GM18873 (cell line): ENCODE results near the gene ZNF428.
"Not testable (repeated sequence)": the region's sequence is repeated elsewhere in the genome, so short reads cannot be mapped to it uniquely, and the experiment has no call there.

Experiments used
- ATAC-seq: cut with Tn5 transposase; IDR thresholded peaks from one replicate; pipeline ENCODE4 v1.9.1; 2021; ENCODE audit warnings: mild to moderate bottlenecking, moderate library complexity, moderate number of reproducible peaks; ENCODE audit not compliant: unreplicated experiment, low FRiP score

The ZNF428 gene, protein sequence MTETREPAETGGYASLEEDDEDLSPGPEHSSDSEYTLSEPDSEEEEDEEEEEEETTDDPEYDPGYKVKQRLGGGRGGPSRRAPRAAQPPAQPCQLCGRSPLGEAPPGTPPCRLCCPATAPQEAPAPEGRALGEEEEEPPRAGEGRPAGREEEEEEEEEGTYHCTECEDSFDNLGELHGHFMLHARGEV

DNA sequence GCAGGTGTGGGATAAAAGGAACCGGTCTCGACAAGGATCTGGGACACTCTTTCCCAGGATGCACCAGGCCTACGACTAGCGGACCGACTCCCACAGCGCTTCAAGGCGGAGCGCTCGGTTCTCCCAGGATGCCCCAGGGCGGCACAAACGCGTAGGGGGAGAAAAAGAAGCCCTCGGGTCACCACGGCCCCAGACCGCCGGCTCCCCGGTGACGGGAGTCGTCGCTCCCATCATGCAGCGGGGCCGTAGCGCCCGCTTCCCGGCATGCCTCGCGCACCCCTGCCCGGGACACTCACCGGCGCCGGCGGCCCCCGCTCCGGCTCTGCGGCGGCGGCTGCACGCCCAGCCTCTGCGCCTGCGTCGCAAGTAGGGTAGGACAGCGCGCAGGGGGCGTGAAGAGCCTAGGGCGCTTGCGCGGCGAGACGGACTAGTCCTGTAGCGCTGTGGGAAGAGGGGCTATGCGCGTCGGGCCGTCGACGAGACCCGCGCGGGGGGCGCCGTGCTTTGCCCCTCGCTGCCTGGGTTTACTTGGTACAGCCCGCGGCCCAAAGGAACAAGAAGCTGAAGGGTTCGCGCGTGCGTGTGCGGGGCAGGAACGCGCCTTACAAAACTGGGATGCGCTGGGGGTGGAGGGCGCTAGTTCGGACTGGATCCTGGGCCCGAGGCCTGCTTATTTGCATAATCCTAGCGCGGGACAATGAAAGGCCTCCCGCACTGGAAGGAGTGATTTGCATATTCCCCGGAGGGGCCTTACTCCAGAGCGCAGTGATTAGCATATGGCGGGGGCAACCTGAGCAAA lies at the start of gene ZNF428:
Gene ZNF428 (minus strand): TSS at position 368 of the 799 bp plus-strand sequence. CDS start 5,325 bp downstream, outside the sequence.
- ATAC-seq: peak; percentile 65

DNA sequence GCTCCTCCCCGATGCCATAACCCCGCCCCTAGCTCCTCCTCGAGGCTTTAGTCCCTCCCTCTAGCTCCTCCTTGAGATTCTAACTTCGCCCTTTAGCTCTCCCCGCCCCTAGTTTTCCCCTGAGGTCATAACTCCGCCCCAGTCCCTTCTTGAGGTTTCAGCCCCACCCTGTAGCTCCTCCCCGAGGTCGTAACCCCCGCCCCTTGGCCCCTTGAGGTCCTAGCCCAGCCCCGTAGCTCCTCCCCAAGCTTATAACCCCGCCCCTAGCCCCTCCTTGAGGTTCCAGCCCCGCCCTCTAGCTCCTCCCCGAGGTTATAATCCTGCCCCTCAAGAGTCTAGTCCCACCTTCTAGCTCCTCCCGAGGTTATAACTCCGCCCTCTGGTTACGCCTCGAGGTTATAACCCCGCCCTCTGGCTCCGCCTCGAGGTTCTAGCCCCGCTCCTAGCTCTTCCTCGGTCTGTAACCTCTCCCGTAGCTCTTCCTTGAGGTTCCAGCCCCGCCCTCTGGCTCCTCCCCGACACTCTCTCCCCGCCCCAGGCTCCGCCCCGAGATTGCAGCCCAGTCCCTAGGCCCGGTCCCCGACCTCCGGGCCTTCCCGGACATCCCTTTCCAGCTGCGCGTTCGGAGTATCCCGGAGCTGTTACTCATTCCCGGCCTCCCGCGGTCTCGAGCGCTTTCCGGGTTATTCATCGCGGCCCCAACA lies 49.1 kb upstream of the ZNF428 start:
- peak; percentile 73 for ATAC-seq

DNA sequence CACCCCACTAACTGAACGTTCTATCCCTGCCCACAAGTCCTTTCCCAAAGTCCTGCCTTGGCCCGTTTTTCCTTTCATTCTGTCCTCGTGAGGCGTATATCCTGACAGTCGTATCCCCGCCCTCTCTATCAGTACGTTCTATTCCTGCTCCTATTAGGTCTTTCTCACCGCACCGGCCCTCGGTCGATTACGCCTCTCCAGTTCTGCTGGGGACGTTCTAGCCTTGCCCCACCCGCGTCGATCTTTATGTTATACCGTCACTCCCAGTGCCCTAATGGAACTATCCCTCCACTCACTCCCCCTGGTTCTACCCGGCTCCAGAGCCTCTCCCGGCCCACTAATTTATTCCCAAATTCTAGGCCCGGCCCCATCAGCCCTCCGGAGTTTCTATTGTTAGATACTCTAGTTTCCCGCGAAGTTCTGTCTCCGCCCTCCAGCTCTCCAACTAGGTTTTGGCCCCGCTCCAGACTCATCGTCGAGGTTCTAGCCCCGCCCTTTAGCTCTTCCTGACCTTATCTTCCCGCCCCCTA lies 48.5 kb upstream of the ZNF428 start:
- ATAC-seq: no peak

DNA sequence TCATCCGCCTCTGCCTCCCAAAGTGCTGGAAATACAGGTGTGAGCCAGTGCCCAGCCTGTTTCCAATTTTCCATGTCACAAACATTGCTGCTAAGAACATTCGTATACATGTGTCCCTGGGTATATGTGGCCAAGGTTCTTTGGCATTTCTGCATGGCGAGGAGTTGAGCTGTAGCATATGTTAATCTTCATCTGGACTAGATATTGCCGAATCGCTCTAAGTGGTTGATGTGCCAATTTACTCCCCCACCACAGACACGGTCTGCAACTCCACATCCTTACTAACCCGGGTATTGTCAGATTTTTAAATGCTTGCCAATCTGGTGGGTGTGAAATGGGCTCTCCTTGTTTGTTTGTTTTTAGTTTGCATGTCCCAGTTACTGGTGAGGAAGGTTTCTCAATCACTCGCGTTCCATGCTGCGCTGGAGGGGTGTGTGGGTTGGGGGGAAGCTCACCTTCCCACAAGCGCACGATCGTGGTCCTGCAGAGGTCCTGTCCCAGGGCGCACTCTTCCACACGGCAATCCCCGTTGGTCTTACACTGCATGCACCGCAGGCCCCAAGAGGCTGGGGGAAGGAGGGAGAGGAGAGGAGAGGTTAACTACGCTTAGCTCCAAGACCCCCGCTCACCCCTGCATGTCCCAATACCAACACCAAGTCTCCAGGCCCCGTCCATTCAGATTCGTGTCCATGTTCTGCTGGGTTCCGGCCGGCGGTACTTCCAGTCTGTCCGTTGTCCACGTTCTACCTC lies 47.9 kb upstream of the ZNF428 start:
- no peak for ATAC-seq

DNA sequence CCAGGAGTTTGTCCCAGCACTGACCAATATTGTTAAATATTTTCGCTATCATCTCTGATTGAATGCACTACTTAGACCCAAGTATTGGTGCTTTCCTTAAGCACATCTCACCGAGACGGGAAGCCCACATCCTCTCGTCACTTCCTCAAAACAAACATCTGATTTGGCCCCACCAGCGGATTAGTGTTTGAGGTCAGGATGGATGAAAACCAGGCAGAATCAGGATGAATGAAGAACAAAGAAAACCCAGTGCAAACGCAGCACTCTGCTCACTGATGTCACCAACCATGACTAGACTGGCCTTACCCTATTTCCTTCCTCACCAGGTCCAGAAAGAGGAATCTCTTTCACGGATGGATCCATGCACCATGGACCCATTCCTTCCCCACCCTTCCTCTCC lies 44.6 kb upstream of the ZNF428 start:
- ATAC-seq: no peak

DNA sequence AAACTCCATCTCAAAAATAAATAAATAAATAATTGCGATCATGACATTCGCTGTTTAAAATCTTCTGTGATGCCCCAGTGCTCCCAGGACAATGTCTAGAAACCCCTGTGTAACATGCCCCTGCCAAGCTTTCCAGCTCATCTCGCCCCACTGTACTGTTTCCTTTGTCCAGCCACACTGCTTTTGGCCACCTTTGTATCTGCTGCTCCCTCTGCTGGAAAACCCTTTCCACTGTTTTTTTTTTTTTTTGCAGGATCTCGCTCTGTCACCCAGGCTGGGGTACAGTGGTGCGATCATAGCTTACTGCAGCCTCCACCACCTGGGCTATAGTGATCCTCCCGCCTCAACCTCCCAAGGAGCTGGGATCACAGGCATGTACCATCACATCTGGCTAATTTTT lies 43.1 kb upstream of the ZNF428 start:
- no peak for ATAC-seq

DNA sequence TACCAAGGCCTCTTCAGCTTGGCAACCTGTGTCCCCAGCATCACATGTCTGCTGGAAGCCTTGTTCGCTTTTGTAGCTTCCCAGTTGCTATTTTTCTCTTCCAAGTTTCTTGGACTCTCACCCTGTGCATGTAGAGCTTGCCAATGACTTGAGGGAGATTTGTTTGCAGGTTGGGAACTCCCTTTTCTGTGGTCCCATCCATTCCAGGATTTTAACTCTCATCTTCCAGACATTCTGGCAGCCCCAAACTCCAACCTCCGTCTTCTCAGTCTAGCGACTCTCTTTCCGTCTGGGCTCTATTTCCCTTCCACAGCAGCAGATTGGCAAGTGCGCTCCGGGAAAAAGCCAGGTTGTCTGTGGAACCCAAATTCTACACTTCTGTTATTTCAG lies 41.5 kb upstream of the ZNF428 start:
- no peak for ATAC-seq

DNA sequence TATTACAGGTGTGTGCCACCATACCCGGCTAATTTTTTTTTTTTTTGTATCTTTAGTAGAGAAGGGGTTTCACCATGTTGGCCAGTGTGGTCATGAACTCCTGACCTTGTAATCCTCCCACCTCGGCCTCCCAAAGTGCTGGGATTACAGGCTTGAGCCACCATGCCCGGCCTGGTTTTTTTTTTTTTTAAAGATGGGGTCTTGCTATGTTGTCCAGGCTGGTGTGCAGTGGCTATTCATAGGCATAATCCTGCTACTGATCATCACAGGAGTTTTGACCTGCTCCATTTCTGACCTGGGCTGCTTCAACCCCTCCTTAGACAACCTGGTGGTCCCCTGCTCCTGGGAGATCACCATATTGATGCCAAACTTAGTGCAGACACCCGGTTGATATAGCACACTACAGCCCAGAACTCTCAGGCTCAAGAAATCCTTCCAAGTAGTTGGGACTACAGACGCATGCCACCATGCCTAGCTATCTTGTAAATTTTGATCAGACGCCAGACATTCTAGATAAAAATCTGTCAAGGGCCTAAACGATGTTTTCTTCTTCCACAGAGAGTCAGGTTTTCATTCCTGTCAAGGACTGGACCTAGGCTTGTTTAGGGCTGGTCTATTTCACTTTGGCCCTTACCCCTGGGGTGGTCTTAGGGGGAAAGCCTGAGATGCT lies 41.0 kb upstream of the ZNF428 start:
- ATAC-seq: no peak

DNA sequence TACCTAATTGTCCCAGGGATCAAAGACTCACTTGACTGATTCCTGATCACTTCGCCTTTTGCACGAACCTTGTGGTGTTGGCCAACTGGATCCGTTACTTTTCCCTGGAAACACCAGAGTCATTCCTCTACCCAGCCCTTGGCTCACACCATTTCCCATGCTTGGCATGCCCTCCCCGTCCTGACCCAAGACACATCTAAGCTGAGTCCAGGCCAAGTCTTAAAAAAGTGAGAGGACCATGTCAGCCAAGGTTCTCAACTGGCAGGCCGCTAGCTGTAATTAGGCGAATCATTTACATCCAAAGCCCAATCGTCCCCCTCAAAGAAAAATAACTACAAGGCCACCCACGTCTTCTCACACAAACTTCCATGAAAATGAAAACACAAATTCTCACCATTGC lies 39.1 kb upstream of the ZNF428 start:
- ATAC-seq: no peak

DNA sequence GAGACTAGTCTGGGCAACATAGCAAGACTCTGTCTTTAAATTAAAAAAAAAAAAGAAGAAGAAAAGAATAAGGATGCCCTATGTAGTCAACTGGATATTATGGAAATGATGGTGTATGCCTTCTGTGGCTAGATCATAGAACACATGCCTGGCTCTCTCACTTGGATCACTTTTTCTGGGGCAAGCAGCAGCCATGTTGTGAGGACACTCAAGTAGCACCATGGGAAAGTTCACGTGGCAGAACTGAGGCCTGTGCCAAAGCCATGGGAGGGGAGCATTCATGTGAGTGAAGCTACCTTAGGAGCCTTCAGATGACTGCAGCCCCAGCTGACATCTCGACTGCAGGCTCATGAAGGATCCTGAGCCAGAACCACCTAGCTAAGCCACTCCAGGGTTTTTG lies 38.6 kb upstream of the ZNF428 start:
- no peak for ATAC-seq

DNA sequence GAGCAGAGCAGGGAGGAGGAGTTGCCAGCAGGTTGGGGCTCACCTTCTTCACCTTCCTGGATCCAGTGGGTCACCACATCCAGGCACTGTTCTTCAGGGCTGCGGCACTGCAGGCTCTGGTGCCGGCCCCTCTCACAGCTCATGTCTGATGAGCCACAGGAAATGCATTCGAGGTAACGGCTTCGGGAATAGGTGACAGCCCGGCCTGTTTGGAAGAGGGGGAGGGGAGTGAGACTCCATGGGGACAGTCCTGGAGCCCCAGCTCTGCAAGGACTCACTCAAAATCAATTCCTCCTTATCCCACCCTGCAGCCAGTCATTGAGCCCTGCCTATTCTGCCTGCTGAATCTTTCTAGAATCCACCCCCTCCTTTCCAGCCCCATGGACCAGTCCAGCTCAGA lies 37.0 kb upstream of the ZNF428 start:
- no peak for ATAC-seq

DNA sequence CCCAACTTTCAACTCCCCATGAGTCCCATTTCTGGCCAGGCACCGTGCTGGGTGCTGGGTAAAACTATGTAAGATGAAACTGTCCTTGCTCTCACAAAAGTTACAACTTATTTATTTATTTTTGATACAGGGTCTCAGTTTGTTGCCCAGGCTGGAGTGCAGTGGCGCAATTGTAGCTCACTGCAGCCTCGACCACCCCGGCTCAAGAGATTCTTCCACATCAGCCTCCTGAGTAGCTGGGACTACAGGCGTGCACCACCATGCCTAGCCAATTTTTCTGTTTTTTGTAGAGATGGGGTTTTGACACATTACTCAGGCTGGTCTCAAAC lies 33.1 kb upstream of the ZNF428 start:
- no peak for ATAC-seq

DNA sequence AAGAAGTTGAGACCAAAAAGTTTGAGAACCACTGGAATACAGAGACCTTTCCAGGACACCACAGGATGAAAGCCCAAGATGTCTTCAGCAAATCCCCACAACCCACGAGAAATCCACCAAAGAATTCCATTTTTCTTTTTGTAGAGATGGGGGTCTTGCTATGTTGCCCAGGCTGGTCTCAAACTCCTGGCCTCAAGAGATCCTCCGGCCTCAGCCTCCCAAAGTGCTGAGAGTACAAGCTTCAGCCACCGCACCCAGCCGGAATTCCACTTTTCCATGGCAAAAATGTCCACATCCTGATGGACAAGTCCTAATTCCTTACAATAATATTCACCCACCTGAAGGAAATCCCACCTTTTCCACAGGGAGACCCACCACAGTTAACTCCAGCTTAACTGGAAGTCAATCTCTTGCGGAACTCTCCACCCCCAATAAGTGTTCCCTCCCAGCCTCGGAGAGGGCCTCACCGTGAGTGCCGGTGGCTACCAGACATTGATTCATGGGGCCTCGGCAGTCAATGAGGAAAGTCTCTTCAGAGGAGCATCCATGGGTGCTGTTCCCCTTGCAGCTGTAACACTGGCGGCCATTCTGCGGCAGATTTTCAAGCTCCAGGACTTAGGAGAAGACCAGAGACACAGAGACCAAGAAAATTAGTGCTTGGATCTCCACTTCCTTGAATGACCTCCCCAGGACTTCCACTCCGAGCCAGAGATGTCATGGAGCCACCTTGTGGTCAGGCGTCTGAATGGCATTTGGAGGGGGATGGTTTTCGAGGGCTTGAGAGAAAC lies 32.5 kb upstream of the ZNF428 start:
- ATAC-seq: no peak

DNA sequence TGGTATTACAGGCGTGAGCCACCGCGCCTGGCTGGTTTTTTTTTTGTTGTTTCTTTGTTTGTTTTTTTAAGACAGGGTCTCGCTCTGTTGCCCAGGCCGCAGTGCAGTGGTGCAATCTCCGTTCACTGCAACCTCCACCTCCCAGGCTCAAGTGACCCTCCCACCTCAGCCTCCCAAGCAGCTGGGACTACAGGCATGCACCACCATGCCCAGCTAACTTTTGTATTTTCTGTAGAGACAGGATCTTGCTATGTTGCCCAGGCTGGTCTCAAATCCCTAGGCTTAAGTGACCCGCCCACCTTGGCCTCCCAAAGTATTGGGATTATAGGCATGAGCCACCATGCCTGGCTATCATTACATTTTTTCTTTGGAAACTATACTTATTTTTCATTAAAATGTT lies 30.8 kb upstream of the ZNF428 start:
- ATAC-seq: not testable (repeated sequence)

DNA sequence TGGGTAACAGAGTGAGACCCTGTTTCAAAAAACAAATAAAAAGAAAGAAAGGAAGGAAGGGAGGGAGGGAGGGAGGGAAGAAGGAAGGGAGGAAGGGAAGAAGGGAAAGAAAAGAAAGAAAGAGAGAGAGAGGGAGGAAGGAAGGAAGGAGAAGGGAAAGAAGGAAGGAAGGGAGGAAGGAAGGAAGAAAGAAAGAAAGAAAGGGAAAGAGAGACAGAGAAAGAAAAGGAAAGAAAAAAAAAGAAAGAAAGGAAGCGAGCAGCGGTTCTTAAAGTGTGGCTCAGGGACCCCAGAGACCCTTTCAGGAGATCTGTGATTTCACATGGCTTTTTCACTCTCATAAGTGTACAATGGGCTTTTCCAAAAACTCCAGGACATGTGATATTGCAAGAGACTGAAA lies 30.1 kb upstream of the ZNF428 start:
- no peak for ATAC-seq

DNA sequence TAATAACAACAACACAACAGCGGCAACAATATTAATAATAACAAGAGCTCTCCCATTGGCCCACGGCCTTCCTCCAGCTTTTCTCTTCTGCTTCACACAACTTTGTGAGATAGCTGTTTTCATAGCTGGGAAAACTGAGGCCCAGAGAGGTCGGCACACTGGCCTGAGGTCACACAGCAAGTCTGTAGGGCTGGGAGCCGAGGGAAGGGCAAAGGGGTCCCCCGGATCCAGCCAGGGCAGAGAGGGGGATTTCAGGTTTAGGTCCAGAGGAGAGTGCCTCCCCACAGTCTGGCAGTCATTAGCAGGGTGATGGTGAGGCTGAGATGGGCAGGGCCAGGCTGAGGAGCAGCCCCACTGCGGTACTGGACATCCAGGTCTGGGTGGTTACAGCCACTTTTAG lies 29.2 kb upstream of the ZNF428 start:
- ATAC-seq: no peak

DNA sequence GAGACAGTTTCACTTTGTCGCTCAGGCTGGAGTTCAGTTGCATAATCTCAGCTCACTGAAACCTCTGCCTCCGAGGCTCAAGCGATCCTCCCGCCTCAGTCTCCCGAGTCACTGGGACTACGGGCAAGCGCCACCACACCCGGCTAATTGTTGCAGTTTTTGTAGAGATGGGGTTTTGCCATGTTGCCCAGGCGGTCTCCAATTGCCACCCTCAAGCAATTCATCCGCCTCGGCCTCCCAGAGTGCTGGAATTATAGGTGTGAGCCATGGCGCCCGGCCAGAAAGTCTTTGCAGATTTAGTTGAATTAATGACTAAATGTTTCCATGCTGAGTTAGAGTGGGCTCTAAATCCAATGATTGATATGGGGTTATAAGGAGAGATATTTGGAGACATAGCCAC lies 24.8 kb upstream of the ZNF428 start:
- ATAC-seq: no peak

DNA sequence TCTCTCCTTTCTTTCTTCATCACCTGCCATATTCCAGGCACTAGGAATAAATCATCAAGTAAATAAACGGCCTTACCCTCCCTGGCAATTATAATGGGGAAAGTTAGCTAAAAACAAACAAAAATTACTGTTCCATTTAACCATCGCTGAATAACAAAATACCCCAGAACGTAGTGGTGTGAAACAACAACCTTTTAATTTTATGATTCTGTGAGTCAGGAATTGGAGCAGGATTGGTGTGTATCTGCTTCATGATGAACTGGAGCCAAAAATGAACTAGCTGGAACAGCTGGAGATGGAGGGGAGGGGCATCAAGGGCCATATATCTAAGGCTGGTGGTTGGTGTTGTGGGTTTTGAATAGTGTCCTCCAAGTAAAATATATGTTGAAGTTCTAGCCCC lies 23.9 kb upstream of the ZNF428 start:
- no peak for ATAC-seq

DNA sequence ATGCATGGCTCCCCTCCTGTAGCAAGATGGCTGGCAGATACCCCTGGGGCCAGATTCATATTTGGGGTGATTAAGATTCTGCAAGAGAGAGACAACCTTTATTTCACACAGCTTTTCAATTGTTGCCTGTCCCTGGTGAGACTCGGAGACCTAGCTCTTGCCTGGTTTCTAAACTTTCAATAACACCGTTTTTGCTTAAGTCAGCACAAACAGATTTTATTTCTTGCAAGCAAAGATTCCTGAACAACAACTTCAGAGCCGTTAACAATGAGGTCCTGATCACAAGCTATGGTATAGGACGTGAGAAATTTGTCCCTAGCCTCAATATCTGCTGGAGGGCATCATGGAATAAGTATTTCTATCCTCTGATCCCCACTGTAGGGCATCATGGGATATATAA lies 23.1 kb upstream of the ZNF428 start:
- no peak for ATAC-seq

DNA sequence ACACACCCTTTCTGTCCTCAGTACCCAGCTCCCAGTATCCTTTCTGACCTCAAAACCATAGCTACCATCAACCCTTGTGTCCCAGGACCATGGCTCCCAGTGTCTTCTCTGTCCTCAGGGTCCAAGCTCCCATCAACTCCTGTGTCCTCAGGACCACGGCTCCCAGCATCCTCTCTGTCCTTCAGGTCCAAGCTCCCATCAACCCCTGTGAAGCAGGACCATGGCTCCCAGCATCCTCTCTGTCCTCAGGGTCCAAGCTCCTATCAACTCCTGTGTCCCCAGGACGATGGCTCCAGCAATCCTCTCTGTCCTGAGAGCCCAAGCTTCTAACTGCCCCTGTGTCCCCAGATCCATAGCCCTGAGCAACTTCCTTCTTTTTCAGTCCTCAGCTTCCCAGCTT lies 21.9 kb upstream of the ZNF428 start:
- no peak for ATAC-seq
